Esophagus (tissue), 2 donors: ENCODE results near the gene MRTO4. TPM values are rescaled to one million over a fixed set of nuclear protein-coding genes. Genes with fewer than 3 reads are reported as not detected.

ENCODE experiments used
- H3K27ac ChIP-seq, 2 donors: one replicate each; pipeline ENCODE4 v1.5.1; 2013; ENCODE audit warnings: low read depth in 2 of 2, mild to moderate bottlenecking in 2 of 2, inconsistent platforms in 1 of 2, low read length in 1 of 2, moderate library complexity in 1 of 2
- H3K27me3 ChIP-seq, 2 donors: one replicate each; pipeline ENCODE4 v1.6.1; 2013; ENCODE audit warnings: low read length in 2 of 2, control low read depth in 1 of 2, mild to moderate bottlenecking in 1 of 2; ENCODE audit not compliant: insufficient read depth in 2 of 2, control insufficient read depth in 1 of 2
- H3K36me3 ChIP-seq, 2 donors: one replicate each; pipeline ENCODE4 v1.6.1; 2013; ENCODE audit warnings: low read length in 1 of 2; ENCODE audit not compliant: control insufficient read depth in 2 of 2, insufficient read depth in 2 of 2
- H3K4me1 ChIP-seq, 2 donors: one replicate each; pipeline ENCODE4 v1.6.1; 2013; ENCODE audit warnings: low read length in 1 of 2; ENCODE audit not compliant: control insufficient read depth in 2 of 2, insufficient read depth in 2 of 2
- H3K4me3 ChIP-seq, 2 donors: one replicate each; pipeline ENCODE4 v1.5.1; 2013; ENCODE audit warnings: low read length in 2 of 2, mild to moderate bottlenecking in 2 of 2, low read depth in 1 of 2, moderate library complexity in 1 of 2
- H3K9me3 ChIP-seq, 2 donors: one replicate each; pipeline ENCODE4 v1.6.1; 2013; ENCODE audit warnings: mild to moderate bottlenecking in 2 of 2, low read depth in 1 of 2, low read length in 1 of 2, moderate library complexity in 1 of 2; ENCODE audit not compliant: control insufficient read depth in 2 of 2, insufficient read depth in 1 of 2
- WGBS, 2 donors: extraction: QIAGEN DNeasy Blood & Tissue Kit; methylation state at CpG; one replicate each; pipeline ENCODE4 v1.1.7; 2013; 5-methylcytosine and 5-hydroxymethylcytosine counted together
- polyA plus RNA-seq, 2 donors: library from polyadenylated mRNA; stranded (reverse); fragments of 200-250 nt; gene quantifications; one replicate each; pipeline ENCODE4 v1.2.3, GENCODE V29; 2013
- donor health status: healthy with polysubstance abuse.
- donor health status: Bipolar disorder and iron deficiency.

Gene MRTO4
- polyA plus RNA-seq, 2 donors: 44.5 to 44.6 TPM

DNA sequence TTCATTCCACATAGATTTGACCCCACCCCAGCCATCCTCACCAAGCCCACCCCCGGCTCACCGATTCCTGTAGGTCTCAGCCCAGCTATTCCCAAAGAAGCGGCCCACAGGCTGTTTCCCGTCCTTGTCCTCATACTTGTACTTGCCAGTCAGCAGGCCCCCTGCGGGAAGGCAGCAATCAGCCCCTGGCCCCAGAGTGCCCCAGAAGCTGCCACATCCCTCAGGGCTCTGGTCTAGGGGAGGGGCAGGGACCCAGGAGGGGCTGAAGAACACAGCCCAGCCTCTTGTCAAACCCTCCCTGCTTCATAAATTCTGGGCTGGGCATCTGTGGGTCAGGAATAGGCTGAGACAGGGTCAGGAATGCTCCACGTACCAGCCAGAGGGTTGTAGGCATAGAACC is 55.3 kb downstream of the MRTO4 start:
- H3K36me3 ChIP-seq: peaks cover 6 to 15% of the 10 kb centered on the region in 2 donors
- peaks cover 0 to 2% of the 10 kb centered on the region in 2 donors for H3K9me3 ChIP-seq
- H3K27ac ChIP-seq: no peak overlapping the region
- no peaks in the 10 kb centered on the region for H3K27me3 ChIP-seq
- peaks cover 0 to 6% of the 10 kb centered on the region in 2 donors for H3K4me1 ChIP-seq
- H3K4me3 ChIP-seq: no peak overlapping the region
- 90 to 93% methylated on average over 6 of the region's 6 CpGs for WGBS, 2 donors

DNA sequence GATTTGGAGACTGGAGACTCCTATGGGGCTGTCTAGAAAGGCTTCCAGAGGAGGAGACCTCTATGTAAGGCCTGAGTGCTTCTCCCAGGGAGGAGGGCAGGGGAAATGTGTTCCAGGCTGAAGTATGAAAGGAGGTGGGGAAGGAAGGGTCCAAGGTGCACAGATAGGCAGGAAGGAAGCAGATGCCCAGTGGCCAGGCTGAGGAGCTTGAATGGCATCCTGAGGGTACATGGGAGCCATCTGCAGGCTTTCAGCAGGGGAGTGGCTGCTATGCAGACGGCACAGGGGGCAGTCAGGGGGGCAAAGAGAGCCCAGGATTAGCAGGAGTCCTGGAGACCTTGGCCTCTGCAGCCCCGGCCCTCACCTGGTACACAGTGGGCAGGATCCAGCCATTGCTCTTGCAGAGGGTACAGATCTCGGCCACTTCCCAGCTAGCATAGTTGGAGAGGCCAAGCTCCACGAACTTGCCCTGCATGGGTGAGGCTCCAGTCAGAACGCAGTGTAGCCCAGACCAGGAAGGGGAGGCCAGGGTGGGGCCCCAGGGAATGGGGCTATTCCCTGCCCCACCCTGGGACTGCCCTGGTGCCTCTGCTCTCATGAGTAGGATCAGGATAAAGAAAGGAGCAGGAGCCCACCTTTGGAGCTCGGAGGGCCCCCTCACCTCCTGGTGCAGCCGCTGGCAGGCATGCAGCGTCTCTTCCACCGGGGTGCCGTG is 56.3 kb downstream of the MRTO4 start:
- Histone ChIP-seq H3K36me3 (peaks cover 6 to 15% of the 10 kb centered on the region in 2 donors), H3K27me3 (no peaks in the 10 kb centered on the region), H3K4me1 (peaks cover 0 to 10% of the 10 kb centered on the region in 2 donors), H3K9me3 (peaks cover 0 to 2% of the 10 kb centered on the region in 2 donors), H3K4me3 (no peak overlapping the region), H3K27ac (no peak overlapping the region)
- 89 to 94% methylated on average over 10 of the region's 10 CpGs for WGBS, 2 donors

DNA sequence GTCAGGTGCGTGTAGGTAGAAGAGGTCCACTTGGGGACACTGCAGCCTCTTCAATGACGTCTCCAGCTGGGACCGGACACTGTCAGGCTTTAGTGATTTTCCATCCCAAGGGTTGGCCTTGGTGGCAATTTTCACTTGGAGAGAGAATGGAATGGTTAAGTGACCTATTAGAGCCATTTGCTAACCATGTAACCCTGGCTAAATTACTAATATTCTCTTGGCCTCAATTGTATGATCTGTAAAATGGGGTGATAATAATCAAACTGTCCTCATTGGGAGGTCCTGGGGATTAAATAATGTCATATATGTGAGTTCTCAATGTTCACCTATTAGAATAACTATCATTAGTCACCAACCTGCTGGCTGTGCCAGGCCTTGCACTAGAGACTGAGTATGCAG is 56.9 kb downstream of the MRTO4 start:
- Histone ChIP-seq H3K4me1 (peaks cover 3 to 16% of the 10 kb centered on the region in 2 donors), H3K27me3 (no peaks in the 10 kb centered on the region), H3K4me3 (no peak overlapping the region), H3K9me3 (peaks cover 0 to 2% of the 10 kb centered on the region in 2 donors), H3K27ac (no peak overlapping the region), H3K36me3 (peaks cover 6 to 15% of the 10 kb centered on the region in 2 donors)
- WGBS, 2 donors: 97 to 98% methylated on average over 3 of the region's 3 CpGs

DNA sequence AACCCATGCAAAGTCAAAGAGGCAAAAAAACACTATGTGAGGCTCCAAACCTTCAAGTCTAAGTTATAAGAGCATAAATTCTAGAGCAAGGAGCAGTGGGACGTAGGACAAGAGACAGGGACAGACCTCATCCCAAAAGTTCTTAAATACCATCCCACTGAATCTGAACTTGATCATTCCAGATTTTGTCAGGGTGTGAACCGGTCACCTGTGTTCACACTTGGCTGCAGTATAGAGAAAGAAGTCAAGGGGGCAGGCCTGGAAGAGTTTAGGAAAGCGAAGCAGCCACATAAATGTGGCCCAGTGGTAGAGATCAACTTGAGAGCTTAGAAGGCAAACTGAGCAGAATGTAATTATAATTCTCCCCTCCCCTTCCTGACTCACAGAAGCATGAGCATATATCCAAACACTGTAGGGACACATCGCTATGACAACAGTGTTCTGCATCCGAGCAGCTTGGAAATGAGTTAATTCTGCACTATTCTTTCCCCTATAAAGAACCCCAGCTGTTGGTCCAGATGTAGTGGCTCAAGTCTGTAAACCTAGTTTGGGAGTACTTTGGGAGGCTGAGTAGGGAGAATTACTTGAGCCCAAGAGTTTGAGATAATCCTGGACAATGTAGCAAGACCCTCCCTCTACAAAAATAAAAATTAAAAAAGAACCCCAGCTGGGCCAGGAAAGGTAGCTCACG is 57.7 kb downstream of the MRTO4 start:
- Histone ChIP-seq H3K27ac (peak overlapping the region in 1 of 2 donors; percentile 29), H3K4me1 (peaks cover 4 to 23% of the 10 kb centered on the region in 2 donors), H3K4me3 (no peak overlapping the region), H3K27me3 (no peaks in the 10 kb centered on the region), H3K9me3 (peaks cover 0 to 2% of the 10 kb centered on the region in 2 donors), H3K36me3 (peaks cover 3 to 15% of the 10 kb centered on the region in 2 donors)
- 79 to 83% methylated on average over 6 of the region's 6 CpGs for WGBS, 2 donors

Other genes with a start within 250 kb of the MRTO4 start
- 10 to 100 TPM; 81.9 to 89.9 TPM for gene UBR4, start 41.5 kb upstream of the MRTO4 start, polyA plus RNA-seq
- 10 to 100 TPM in 1 of 2 donors, 1 to 10 TPM in 1; 9.4 to 11.3 TPM for gene EMC1, start 281 bp upstream of the MRTO4 start, polyA plus RNA-seq
- 1 to 10 TPM; 1.3 to 1.4 TPM for gene AKR7A3, start 37.0 kb downstream of the MRTO4 start, polyA plus RNA-seq
- 10 to 100 TPM in 1 of 2 donors, 1 to 10 TPM in 1; 9.4 to 52.6 TPM for gene AKR7A2, start 60.3 kb downstream of the MRTO4 start, polyA plus RNA-seq
- 1 to 10 TPM; 8.6 to 8.9 TPM for gene SLC66A1, start 60.5 kb downstream of the MRTO4 start, polyA plus RNA-seq
- gene CAPZB, start 233.7 kb downstream of the MRTO4 start, polyA plus RNA-seq: 100 to 1,000 TPM; 221 to 272 TPM